ENCODE results near the gene MYL11.

The MYL11 gene

DNA sequence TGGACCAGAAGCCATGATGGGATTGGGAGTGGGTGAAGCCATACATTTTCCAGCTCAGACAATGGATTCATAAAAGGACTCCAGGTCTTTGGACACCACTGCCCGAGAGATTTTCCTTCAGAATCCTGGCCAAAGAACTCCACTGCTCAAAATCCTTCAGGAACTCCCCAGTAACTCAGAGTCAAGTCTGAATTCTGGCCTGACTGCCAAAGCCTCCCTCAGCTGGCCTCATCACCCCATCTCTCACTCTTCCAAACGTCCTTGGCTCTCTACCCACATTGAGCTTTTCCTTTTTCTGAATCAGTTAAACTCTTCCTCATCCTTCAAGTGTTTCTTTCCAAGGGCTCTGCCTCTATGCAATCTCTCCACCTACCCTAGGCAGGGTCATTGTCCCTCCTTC is 8.9 kb downstream of the MYL11 start:
- Histone ChIP-seq H3K79me2 (ENCODE audit: insufficient read depth, low read length) (peaks cover 35% of the 10 kb centered on the region), H2AFZ (ENCODE audit: low read depth, low read length) (no peak overlapping the region), H3K4me1 (ENCODE audit: insufficient read depth, low read length) (peaks cover 59% of the 10 kb centered on the region), H3K4me3 (ENCODE audit: low read depth in 1 of 2, low read length in 2 of 2) (peak overlapping the region in 1 of 2 experiments; percentile 73; a peak in 1 of 4 replicates), H3K27ac (ENCODE audit: low read length) (peak overlapping the region; percentile 99), H3K9ac (ENCODE audit: low read depth, low read length) (peak overlapping the region; percentile 87), H3K4me2 (ENCODE audit: insufficient read depth, low read length) (peak overlapping the region; percentile 92), H4K20me1 (ENCODE audit: insufficient read depth, low read length) (peaks cover under 1% of the 10 kb centered on the region; the same call in 1 of the 2 replicates), H3K27me3 (ENCODE audit: insufficient read depth, low read length, poor library complexity) (no peaks in the 10 kb centered on the region), H3K9me3 (ENCODE audit: insufficient read depth, low read length, severe bottlenecking) (no peaks in the 10 kb centered on the region), H3K36me3 (ENCODE audit: insufficient read depth, low read length) (peaks cover 15% of the 10 kb centered on the region)
- TF ChIP-seq, protein P1, sequence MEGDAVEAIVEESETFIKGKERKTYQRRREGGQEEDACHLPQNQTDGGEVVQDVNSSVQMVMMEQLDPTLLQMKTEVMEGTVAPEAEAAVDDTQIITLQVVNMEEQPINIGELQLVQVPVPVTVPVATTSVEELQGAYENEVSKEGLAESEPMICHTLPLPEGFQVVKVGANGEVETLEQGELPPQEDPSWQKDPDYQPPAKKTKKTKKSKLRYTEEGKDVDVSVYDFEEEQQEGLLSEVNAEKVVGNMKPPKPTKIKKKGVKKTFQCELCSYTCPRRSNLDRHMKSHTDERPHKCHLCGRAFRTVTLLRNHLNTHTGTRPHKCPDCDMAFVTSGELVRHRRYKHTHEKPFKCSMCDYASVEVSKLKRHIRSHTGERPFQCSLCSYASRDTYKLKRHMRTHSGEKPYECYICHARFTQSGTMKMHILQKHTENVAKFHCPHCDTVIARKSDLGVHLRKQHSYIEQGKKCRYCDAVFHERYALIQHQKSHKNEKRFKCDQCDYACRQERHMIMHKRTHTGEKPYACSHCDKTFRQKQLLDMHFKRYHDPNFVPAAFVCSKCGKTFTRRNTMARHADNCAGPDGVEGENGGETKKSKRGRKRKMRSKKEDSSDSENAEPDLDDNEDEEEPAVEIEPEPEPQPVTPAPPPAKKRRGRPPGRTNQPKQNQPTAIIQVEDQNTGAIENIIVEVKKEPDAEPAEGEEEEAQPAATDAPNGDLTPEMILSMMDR (IDR thresholded peaks at IDR 0.05; ENCODE audit: borderline replicate concordance, extremely low read depth, low read length, poor library complexity, severe bottlenecking), result no peak
- TF ChIP-seq EZH2 (IDR thresholded peaks at IDR 0.05; ENCODE audit: borderline replicate concordance, low read depth, low read length, severe bottlenecking), result no peak
- no peak for DNase-seq
- ATAC-seq (ENCODE audit: insufficient read depth, low read depth), result no peak

DNA sequence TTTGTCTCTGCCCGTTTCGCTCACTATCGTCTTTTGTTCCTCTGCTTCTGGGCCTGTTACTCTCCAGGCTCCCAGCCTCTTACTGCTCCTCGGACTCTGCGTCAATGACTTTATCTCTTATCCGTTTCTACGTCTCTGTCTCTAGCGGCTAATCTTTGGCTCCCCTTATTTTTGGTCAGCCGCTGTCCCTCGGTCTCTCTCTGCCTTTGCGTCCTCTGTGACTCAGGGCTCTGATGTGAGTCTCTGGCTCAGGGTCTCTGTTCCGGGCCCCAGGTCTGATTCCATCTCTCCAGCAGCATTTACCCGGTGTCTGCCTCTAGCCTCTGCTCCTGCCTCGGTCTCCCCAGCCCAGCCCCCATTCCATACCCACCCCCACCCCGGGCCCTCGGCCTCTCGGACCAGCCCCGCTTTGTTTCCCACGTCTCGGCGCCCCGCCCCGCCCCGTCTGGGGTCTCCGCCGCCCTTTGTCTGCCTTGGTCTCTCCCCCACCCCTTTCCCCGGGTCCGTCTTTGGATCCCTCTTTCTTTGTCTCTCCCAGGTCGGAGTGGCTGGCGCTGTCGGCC is 20.1 kb downstream of the MYL11 start:
- DNase-seq (peak; percentile 42), ATAC-seq (ENCODE audit: insufficient read depth, low read depth) (peak; percentile 45)
- peak overlapping the region; percentile 96 for H3K9ac ChIP-seq (ENCODE audit: low read depth, low read length)
- peak overlapping the region; percentile 81 for H2AFZ ChIP-seq (ENCODE audit: low read depth, low read length)
- peaks cover 25% of the 10 kb centered on the region for H3K36me3 ChIP-seq (ENCODE audit: insufficient read depth, low read length)
- H3K27ac ChIP-seq (ENCODE audit: low read length), result peak overlapping the region; percentile 88
- no peaks in the 10 kb centered on the region for H3K27me3 ChIP-seq (ENCODE audit: insufficient read depth, low read length, poor library complexity)
- peak overlapping the region; percentile 88 for H3K4me2 ChIP-seq (ENCODE audit: insufficient read depth, low read length)
- peaks cover 40% of the 10 kb centered on the region for H3K79me2 ChIP-seq (ENCODE audit: insufficient read depth, low read length)
- peaks cover 14% of the 10 kb centered on the region for H4K20me1 ChIP-seq (ENCODE audit: insufficient read depth, low read length)
- H3K4me1 ChIP-seq (ENCODE audit: insufficient read depth, low read length), result peaks cover 49% of the 10 kb centered on the region
- TF ChIP-seq, protein P1 (IDR thresholded peaks at IDR 0.05; ENCODE audit: borderline replicate concordance, extremely low read depth, low read length, poor library complexity, severe bottlenecking), result no peak
- TF ChIP-seq EZH2 (IDR thresholded peaks at IDR 0.05; ENCODE audit: borderline replicate concordance, low read depth, low read length, severe bottlenecking), result no peak
- H3K4me3 ChIP-seq (ENCODE audit: low read depth in 1 of 2, low read length in 2 of 2), result peak overlapping the region; percentile 68 to 90
- H3K9me3 ChIP-seq (ENCODE audit: insufficient read depth, low read length, severe bottlenecking), result no peaks in the 10 kb centered on the region

DNA sequence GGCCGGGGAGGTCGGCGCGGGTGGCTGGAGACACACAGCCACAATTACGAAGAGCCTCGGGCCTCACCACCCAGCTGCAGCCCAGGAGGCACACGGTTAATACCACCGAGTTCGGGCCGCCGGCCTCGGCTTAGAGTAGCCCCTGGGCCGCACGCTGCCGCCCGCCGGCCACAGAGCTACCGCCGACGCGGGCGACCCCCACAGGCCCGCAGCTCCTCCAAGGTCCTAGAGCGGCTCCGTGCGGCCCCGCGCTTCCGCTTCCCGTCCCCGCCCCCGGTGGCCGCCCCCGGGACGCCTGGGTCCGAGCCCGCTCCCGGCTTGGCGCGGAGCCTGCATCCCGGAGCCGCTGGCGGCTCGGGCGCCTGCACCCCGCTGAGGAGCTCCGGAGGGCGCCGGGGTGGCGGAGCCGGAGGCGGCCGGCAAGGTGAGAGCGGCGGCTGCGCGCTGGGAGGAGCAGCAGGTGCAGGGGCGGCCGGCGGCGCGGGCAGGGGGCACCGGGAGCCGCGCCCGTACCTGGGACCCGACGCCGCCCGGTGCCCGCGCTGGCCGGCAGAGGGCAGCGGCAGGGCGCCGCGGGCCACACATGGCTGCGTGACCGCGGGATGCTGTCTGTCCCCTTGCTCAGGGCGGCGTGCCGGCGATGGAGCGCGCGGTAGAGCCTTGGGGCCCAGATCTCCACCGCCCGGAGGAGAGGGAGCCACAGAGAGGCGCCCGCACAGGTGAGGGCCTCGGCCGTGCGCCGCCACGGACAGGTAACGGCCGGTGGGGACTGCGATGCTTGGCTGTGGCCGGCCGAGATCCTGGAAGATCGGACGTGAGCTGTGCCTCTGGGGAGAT is 20.8 kb downstream of the MYL11 start, which contains the start of gene ZNF48:
ZNF48 (plus strand) TSS at position 266 of the 837 bp plus-strand sequence; CDS start at position 641, 375 bp downstream.
- peak within 1 kb of the TSS; percentile 96 for H3K9ac ChIP-seq (ENCODE audit: low read depth, low read length)

More for the DNA sequence above, 20.8 kb downstream of the MYL11 start, which contains the start of gene ZNF48:
- peaks cover 40% of the 10 kb centered on the region for H3K79me2 ChIP-seq (ENCODE audit: insufficient read depth, low read length)
- no peak for TF ChIP-seq EZH2 (IDR thresholded peaks at IDR 0.05; ENCODE audit: borderline replicate concordance, low read depth, low read length, severe bottlenecking)
- TF ChIP-seq, protein P1 (IDR thresholded peaks at IDR 0.05; ENCODE audit: borderline replicate concordance, extremely low read depth, low read length, poor library complexity, severe bottlenecking), result peak; percentile 32
- peaks cover 25% of the 10 kb centered on the region for H3K36me3 ChIP-seq (ENCODE audit: insufficient read depth, low read length)
- ATAC-seq (ENCODE audit: insufficient read depth, low read depth) (peak; percentile 76), DNase-seq (peak; percentile 65)
- H3K4me2 ChIP-seq (ENCODE audit: insufficient read depth, low read length), result peak within 1 kb of the TSS; percentile 88
- H4K20me1 ChIP-seq (ENCODE audit: insufficient read depth, low read length), result peaks cover 14% of the 10 kb centered on the region
- H2AFZ ChIP-seq (ENCODE audit: low read depth, low read length), result peak within 1 kb of the TSS; percentile 81
- peak within 1 kb of the TSS; percentile 88 for H3K27ac ChIP-seq (ENCODE audit: low read length)
- peaks cover 56% of the 10 kb centered on the region for H3K4me1 ChIP-seq (ENCODE audit: insufficient read depth, low read length)
- peak within 1 kb of the TSS; percentile 68 to 90 for H3K4me3 ChIP-seq (ENCODE audit: low read depth in 1 of 2, low read length in 2 of 2)
- H3K9me3 ChIP-seq (ENCODE audit: insufficient read depth, low read length, severe bottlenecking), result no peaks in the 10 kb centered on the region
- H3K27me3 ChIP-seq (ENCODE audit: insufficient read depth, low read length, poor library complexity), result no peaks in the 10 kb centered on the region
